HG03575 (cell line): ENCODE results near the gene NFXL1.

Experiments
- ATAC-seq: cut with Tn5 transposase; IDR thresholded peaks from one replicate; pipeline ENCODE4 v1.9.1; 2021; ENCODE audit not compliant: unreplicated experiment, insufficient number of reproducible peaks, low FRiP score; ENCODE audit errors: extremely low read depth

Gene NFXL1

DNA sequence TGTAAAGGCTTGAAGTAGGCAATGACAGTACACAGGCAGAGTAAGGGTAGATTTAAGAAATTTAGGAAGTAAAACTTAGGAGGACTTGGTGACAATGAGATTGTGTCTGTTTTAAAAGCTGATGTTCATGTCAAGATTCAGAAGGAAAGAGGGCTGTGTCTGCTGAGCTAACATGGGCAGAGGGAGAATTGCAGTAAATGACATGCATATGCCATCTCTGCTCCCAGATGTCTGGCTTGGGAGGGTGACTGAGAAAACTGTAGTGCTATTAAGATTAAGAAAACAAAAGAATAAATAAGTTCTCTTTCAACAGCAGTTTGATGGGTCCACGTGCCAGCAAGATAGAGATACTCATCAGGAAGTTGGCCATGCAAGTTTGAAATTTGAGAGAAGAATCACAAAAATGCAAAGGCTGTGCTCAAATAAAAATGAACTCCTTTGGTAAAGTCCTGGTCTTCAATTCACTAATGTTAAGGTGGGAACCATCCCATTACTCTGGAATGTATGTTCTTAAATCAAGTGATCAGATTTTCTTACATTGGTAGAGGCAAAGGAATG, 7.2 kb downstream of the NFXL1 start:
- ATAC-seq, result no peak

DNA sequence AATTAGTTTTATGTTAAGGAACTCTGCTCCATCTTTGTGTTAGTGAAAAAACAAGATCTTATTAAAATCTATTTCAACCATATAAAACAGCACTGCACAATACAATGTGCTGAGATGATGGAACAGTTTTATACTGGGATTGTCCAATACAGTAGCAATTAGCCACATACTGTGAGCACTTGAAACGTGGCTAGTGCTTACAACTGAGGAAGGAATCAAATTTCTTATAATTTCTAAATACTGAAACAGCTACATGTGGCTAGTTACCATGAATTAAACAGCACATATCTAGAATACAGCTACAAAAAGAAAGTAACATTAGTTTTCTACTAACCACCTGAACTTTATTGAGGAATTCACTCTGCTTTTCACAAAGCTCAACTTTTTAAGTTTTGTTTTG, 14.7 kb downstream of the NFXL1 start:
- no peak for ATAC-seq

DNA sequence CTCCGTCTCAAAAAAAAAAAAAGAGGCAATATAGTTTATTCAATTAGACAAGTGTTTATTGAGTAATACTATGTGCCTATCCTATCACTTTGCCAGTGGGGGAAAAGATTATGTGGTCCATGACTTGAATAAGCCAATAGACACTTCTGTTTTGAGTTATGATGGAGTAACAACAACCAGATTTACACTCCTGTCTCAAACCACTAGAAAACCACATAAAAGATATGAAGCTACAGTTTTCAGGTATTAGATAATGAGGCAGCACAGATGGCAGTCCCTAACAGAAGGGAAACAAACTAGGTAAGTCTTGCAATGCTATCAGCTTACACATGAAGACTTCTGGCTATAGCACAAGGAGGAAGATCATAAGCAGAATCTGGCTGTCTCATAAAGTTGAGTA, 22.5 kb downstream of the NFXL1 start:
- ATAC-seq, result no peak

DNA sequence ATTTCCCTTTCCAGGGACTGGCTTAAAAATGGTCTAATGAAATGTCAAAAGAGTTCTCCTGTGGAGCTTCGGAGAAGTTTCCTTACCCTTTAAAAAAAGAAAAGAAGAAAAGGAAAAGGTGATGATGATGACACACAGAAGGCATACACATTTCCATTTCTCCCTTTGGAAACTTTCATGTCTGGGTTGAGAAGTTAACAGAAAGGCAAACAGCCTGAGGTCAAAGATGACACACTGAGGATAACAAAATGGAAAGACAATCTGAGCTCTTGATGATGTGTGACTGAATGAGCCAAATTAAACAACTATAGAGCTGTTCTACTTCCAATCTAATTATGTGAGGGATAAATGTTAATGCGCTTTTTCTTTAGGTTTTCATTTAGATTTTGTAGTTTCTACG, 32.2 kb downstream of the NFXL1 start:
- no peak for ATAC-seq

DNA sequence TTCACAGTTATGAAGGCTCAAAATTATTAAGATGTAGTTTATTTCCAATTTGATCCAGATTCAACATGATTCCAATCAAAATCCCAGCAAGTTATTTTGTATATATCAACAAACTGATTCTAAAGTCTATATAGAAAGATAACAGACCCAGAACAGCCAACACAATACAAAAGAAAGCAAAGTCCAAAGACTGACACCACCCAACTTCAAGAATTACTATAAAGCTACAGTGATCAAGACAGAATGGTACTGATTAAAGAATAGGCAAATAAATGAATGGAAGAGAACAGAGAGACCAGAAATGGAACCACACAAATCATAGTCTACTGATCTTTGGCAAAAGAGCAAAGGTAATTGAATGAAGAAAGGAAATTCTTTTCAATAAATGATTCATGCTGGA, 34.9 kb downstream of the NFXL1 start:
- ATAC-seq, result no peak

DNA sequence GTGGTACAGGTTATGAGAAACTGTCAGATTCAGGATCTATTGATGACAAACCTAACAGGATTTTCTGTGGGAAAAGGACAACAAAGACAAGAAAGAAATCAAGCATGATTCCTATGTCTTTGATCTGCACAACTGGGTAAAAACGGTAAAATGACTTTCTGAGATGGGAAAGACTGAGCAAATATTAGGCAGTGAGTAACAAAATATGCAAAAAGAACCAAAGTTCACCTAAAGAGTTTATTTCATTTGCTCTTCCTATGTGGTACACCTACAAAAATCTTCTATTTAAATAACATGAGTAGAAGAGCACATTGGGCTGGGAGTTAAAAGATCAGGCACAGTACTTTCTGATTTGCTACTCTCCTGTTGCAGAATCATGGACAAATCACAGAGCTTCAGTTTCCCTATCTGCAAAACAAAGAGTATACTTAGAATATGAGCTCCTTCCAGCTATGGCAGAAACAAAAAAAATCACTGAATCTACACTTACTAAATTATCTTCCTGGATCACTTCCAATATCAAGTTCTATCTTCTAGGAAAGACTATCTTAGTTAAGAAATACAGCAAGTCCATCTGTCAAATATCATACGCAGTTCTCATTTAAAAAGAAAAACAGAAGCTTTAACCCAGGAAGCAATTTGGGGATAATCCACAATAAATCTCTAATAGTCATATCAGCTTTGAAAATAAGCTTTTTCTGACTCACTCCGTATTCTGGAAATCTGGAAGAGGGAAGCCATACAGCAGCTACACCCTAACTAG, 37.4 kb downstream of the NFXL1 start:
- no peak for ATAC-seq

DNA sequence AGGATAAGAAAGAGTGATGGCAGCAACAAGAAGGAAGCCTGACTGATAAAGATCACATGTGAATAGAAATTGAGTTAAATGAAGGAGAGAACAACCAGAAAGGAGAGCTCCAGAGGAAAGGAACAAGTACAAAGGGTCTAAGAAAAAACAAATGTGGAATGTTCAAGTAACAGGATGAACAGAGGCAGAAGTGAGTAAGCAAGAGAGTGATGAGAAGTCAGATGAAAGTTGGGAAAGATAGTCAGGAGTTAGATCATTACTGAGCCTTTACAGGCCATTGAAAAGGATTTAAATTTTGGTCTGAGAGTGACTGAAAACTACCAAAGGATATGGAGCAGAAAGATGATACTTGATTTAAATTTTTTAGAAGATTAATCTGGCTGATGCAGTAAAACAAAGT, 38.1 kb downstream of the NFXL1 start:
- ATAC-seq, result no peak

DNA sequence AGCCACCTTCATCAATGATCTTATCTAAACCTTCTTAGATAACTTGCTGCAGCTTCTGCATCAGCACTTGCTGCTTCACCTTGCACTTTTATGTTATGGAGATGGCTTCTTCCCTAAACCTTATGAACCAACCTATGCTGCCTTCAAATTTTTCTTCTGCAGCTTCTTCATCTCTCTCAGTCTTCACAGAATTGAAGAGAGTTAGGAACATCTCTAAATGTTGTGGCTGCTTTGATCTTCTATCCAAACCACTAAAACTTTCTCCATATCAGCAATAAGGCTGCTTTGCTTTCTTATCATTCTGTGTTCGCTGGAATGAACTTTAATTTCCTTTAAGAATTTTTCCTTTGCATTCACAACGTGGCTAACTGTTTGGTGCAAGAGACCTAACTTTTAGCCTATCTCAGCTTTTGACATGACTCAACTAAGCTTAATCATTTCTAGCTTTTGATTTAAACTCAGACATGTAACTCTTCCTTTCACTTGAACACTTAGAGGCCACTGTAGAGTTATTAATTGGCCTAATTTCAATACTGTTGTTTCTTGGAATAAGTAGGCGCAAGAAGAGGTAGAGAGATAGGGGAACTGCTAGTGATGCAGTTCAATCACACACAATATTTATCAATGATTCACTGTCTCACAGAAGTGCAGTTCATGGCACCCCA, 40.4 kb downstream of the NFXL1 start:
- ATAC-seq, result no peak

DNA sequence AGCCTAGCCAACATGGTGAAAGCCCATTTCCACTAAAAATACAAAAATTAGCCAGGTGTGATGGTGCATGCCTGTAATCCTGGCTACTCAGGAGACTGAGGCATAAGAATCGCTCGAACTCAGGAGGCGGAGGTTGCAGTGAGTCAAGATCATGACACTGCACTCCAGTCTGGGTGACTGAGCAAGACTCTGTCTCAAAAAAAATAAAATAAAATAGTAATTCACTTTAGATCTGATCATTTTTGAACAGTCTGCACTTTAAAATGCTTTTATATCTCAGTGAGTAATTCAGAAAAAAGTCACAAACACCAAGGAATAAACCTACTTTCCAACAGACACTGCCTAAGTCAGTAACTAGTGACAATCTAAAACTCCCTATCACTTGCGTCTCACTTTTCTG, 50.9 kb downstream of the NFXL1 start:
- no peak for ATAC-seq

DNA sequence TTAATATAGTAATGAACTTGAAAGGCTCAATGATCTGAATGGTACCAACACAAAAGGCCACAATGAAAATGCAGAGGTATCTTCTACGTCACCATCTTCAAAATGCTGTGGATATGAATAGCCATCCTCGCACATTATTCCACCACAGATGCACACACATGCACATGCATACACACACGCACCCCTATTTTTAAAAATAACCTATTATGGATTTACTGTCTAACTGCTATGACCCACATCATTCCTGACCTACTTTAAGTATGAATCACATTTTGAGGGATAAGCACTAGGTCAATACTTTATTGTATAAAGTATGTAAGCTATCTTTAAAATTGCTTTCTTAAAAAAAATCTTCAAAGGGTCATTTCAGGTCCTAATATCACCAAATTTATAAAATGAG, 52.1 kb downstream of the NFXL1 start:
- no peak for ATAC-seq

DNA sequence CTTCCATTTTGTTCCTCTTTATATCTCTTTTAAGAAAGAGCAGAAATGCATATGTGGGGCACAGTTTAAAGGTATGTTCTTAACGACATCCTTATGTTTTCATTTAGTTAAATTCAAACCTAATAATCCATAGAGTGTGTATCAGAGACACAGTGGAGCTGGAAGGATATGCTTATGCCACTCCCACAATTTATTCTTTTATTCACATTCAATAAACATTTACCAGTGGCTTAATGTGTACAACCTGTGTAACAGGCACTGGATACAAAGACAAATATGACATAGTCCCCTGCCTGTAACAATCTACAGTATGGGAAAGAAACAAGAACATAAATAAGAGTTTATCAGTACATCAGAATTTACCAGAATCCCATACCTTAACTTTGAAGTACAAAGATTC, 54.1 kb downstream of the NFXL1 start:
- no peak for ATAC-seq

DNA sequence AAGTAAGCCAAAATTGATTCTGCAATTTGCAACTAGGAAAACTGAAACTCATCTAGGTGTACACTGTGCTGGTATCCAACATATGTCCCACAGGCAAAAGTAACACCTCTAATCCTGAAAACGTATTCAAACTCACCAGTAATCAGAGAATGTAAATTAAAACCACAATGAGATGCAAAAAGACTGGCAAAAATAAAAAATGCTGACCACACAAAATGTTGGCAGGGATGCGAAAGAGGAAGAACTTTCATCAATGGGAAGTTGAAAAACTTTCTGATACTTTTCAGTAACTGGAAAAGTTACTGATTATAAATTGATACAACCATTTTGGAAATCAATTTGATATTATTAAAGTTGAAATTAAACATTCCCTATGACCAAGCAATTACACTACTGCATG, 56.4 kb downstream of the NFXL1 start:
- ATAC-seq, result no peak

DNA sequence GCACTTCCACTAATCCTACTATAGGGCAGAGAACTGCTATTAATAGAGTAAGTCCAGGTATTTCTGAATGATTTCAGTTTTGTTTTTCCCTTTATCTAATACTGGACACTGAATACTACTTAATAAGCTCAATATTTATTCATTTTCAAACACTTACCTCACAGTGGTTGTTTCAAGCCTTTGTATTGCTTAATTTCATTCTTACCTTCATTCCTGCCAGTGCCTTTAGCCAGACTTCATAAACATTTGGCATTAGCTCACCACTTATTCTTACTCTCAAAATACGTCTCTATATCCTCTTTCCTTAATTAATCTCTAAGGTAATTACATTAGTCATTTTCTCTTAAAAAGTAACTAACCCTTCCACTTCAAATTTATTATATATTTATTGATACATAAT, 57.7 kb downstream of the NFXL1 start:
- no peak for ATAC-seq

DNA sequence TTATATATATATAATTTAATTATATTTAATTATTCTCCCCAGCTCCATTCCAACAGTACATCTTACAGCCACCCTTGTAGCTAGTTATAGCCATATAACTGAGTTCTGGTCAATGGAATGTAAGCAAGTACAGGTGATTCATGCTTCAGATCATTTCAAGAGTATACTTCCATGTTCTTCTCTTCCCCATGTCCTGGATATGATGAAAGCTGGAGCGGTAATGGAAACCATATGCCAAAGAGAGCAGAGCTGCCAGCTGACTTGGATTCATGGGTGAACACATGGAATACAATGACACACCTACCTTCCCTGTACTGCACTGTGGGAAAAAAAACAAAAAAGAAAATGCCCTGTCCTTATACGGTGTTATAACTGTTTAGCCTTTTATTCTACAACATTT, 59.0 kb downstream of the NFXL1 start:
- ATAC-seq, result no peak

DNA sequence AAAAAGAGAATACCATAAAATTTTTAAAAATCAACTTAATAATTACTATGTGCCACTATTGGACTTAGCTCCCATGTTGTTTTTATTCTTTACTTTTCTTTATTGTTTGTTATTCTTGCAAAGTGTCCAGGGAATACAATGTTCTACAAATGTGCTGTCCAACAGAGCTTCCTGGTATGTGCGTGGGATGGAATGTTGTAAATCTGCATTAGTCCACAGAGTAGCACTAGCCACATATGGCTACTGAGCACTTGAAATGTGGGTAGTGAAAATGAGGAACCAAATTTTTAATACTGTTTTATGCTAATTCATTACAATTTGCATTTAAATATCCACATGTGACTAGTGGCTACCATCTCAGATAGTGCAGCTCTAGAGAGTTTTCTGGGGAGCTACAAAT, 62.2 kb downstream of the NFXL1 start:
- no peak for ATAC-seq

DNA sequence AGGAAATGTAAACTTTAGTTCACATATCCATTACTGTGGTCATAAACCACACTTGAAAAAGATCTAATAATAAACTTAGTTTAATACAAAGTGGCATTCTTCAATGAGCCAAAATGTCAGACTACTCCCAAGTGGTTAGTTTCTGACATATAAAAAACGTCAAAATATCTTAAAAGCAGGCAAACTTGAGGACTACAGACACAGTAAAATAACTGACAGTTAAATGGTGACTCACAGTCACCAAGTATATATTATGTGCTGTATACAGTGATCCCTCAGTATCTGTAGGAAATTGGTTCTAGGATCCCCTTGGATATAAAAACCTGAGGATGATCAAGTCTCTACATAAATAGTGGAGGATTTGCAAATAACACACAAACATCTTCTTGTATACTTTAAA, 64.9 kb downstream of the NFXL1 start:
- ATAC-seq, result no peak

DNA sequence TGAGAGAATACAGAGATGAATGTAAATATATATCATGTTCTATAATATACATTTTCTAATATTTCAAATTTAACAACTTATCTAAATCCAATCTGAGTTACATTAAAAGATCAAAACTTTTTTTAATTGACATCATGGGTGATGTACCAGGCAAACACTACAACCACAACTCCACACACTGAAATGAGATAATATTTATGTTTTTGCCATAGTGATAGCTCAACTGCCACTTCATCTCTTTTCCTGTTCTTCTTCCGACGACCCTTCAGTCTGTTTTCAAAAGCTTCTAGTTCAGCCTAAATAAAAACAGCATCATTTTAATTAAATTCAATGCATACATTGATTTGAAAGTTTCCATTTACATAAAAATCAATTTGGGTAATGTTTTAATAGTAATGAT, 66.3 kb downstream of the NFXL1 start:
- ATAC-seq, result no peak

DNA sequence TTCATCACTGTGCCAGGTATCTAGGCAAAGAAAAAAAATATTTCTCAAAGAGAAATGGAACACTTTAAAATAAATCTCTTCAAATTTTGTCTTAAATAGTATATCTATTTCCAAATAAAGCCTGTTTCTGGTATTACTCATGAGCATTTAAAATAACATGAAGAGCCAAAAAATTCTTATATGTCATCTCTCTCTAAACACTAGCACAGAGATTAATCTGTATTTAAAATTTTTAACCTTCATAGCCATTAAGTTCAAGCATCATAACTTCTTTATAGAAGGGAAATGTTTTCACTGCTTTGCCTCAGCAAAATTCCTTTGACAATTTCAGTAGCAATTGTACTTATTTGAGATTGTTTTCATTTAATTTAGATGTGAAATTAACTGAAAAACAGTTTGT, 71.4 kb downstream of the NFXL1 start:
- ATAC-seq, result no peak

DNA sequence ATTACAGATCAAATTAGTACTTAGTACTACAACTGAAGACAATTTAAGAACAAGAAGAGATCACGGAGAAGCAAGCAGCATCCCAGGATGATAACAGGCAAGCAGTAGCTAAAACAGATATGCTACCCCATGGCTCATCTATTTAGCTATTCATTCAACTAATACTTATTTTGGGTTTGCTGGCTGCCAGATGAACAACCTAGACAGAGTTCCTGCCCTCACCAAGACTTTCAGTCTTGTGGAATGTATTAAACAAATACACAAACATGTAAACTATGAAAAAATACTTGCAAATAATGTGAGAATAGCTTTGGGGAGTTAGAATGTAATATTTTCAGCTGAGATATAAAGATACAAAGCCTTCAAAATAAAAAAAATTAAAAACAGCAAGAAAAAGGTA, 74.1 kb downstream of the NFXL1 start:
- ATAC-seq, result no peak

DNA sequence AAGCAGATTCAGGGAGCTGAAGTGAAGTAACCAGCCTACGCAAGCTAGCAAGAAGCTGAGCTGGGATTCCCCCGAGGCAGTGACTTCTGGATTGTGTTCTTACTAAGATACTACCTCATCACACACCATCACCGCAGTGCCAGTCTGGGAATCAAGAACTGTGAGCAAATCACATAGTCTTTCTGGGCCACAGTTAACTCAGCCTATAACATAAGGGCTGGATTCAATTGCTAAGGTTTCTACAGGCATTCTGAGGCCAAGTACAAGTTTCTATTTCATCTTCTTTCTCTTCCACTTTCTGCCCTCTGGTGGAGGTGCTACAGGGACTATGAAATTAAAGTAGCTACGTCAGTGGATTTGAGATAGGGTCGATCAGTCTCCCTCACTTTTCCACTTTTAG, 75.1 kb downstream of the NFXL1 start:
- ATAC-seq, result peak; percentile 87

DNA sequence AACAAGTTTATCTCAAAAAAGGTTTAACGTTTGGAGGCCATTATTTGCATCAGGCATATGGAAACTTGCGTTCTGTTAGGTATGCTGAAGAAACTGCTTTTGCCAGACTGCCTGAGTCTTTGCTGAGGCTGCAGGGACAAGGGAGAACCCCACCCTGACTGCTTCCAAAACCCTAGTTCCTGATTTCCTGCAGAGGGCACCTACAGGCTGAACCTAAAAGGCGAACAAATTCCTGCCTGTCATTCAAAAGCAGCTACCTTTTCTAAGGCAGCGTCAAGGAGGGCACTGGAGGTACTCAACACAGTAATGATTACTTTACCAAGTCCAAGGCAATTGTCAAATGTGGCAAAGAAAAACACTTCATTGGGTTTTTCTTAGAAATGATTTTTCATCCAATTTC, 75.9 kb downstream of the NFXL1 start:
- ATAC-seq, result no peak
